ENCODE measurements around the gene SLC5A7.

- TF ChIP-seq POLR2A (IDR thresholded peaks at IDR 0.05; ENCODE audit: low read length) (no peak), GATA1 (IDR thresholded peaks at IDR 0.05; ENCODE audit: low read depth, low read length) (no peak)
These were observed 45.2 kb downstream of the SLC5A7 start for GRCh38 chr2:108031471-108031941.

Measured in erythroblast (primary cell).